Cerebellar cortex (tissue), 1 donor: Measurements from ENCODE around the gene VEGFB.

Source experiments
- DNase-seq: peaks from one replicate; pipeline ENCODE4 v3.0.0-alpha.2; 2015; ENCODE audit warnings: low spot score

The VEGFB gene, protein sequence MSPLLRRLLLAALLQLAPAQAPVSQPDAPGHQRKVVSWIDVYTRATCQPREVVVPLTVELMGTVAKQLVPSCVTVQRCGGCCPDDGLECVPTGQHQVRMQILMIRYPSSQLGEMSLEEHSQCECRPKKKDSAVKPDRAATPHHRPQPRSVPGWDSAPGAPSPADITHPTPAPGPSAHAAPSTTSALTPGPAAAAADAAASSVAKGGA

DNA sequence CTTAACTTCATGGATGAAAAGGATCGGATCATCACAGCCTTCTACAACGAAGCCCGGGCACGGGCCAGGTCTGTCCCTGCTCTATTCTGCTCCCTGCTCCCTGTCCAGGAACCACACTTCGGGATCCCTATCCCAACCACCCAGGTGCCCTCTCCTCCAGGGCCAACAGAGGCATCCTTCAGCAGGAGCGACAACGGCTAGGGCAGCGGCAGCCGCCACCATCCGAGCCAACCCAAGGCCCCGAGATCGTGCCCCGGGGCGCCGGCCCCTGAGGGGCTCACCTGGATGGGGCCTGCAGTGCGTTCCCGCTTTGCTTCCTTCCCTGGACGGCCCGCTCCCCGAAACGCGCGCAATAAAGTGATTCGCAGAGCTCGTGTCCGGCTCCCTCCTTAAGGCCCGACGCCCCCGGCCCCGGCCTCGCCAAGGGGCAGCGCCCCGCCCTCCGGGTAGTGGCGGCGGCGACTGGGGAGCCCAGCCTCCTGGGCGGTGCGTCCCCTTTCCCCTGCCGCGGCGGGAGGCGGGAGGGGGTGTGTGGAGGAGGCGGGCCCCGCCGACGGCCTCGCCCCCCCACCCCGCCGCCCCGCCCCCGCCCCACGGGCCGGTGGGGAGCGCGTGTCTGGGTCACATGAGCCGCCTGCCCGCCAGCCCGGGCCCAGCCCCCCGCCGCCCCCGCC, at the start of gene VEGFB:
Gene VEGFB (plus strand): TSS at position 672 of the 674 bp plus-strand sequence. CDS start 250 bp downstream, outside the sequence.
- no peak for DNase-seq

DNA sequence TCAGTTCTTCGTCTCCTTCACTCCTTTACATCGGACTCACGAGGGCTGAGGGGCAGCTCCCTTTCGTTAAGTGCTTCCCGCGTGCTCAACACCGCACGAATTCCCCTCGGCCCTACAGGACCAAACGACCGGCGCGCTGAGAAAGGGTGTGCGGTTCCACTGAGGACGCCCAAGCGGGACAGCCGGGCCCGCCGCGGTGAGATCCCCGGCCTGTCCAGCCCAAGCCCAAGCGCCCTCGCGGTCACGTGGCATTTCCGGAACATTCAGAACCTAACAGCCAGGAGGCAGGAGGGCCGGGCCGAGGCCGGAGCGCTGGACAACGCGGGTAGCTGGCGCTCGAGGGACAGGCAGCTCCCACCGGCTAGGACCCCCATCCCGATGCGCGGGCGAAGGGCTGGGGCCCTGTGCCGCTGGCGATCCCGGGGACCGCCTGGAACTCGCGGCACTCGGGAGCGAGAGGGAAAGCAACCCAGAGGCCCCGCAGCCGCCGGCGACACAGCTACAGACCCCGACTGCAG, 49.1 kb upstream of the VEGFB start:
- peak; percentile 80 for DNase-seq

DNA sequence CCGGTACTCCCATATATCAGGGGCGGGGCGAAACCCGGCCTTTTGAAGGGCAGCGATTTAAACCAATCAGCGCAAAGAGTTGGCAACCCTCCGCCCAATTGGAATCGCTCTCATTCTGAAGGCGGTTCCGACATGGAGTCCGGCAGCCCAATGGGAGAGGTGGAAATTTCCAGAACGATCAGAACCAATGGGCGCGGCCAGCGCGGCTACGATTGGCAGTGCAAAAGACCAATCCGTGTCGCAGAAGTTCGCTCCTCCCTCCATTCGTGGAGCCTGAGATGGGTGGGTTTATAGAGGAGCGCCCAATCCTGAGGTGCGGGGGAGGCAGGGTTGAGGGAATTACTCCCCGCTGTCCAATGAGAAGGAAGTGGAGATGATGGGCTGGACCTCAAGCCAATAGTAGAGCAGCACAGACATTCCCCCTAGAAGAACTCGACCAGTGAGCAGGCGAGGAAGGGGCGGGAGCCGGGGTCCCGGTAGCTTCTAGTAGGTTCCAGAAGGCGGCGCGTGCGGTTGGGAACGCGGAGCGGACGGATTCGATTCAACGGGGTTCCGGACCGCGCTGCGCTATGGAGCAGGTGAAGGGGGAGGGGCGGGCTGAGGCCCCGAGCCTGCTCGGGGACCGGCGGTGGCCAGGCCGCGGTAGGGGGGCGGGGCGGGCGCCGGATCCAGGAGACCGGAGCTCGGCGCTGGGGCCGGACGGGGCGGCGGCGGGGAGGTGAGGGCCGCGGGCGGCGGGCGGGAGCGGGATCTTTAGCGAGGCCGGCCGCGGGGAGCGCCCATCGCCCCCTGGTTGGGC, 48.5 kb upstream of the VEGFB start, which contains the start of gene STIP1:
Gene STIP1 (plus strand): TSS at position 479 of the 799 bp plus-strand sequence. CDS start 91 bp downstream, at position 570.
- DNase-seq = peak; percentile 100

DNA sequence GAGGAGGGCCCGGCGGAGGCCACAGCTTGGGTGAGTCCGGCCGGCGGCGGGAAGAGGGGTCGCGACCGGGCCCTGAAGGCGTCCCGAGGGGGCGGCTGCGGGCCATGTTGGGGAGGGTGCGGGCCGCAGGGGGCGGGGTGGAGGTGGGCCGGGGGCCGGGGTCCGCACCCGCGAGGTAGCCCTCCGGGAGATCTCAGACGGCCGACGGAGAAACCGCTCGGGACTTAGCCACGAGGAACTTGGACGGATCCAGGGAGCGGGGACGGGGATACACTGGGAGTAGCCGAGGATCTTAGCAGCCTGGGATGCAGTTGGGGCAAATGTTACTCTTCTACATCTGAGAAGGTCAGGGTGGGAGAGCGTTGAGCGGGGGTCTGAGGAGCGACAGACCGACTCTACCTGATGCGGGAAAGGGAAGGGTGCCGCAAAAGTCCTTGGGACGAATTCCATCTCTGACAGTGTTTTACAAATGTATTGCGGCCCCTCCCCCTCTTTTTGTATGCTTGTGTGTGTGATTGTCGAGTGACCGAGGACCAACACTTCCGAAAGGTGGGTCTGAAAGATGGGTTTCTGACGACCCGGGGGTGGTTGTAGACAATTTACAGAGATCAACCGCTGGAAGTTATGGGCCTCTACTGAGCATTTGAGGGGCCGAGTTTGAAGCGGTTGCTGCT, 47.8 kb upstream of the VEGFB start:
- DNase-seq = no peak

DNA sequence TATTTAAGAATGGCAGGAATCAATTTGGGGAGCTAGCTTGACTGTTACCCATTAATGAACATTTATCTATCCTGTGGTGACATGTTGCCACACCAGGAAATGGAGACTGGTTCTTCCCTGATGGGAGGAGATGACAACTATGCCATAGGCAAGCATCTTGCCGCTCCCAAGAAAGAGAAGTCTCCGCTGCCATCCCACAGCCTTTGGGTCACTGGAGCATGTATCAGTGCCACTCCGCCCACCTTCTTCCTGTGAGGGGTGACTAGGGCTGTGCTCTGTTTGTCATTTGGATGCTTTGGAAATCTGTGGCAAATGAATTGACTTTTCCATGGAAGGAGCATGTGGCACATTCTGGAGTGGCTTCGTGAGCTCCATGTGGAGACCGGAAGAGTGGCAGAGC, 42.0 kb upstream of the VEGFB start:
- DNase-seq = no peak

DNA sequence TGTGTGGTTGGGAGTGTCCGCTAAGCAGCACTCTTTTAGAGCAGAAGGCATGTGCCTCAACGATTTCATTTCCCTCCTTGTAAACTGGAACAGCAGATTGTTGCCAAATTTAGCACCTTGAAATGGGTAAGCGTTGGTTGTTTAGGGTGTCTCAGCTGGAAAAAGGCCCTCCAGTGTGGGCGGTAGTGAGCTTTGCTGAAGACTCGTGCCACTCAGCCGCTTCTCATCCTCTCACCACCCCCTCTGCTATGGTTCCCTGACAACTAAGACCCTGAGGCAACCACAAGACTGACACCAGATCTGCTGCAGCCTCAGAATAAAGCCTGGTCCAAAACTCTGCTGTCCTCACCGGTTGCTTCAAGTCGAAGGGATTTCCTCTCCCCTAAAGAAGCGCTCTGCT, 37.8 kb upstream of the VEGFB start:
- no peak for DNase-seq

DNA sequence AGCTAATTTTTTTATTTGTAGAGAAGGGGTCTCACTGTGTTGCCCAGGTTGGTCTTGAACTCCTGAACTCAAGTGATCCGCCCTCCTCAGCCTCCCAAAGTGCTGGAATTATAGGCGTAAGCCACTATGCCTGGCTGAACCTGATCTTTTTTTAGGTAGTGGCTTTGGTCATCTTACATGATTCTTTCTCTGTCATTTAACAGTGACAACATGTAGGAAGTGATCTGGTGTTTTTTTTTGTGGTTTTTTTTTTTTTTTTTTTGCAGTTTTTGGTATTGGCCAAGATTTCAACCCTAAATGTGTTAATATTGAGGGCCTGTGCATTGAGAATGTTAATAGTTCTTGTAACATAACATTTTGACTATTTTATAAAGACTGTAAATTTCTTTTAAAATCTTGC, 35.9 kb upstream of the VEGFB start:
- DNase-seq = no peak

DNA sequence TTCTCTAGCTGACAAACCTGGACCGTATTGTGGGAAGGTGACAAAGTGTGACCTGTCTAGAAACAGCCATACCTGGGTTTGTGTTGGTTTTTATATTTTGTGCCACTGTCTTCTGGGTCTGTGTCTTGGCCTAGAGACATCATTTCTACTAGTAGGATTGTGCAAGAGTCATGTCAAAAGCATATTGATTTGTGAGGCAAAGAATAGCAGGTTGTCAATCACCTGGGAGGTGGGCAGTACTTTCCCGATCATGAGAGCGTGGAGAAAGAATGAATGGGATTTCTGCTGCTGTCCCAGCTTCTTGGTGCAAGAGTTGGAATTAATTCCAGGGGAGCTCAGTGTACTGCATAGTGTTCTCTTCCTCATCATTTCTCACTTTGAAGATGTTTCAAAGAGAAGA, 32.8 kb upstream of the VEGFB start:
- no peak for DNase-seq

DNA sequence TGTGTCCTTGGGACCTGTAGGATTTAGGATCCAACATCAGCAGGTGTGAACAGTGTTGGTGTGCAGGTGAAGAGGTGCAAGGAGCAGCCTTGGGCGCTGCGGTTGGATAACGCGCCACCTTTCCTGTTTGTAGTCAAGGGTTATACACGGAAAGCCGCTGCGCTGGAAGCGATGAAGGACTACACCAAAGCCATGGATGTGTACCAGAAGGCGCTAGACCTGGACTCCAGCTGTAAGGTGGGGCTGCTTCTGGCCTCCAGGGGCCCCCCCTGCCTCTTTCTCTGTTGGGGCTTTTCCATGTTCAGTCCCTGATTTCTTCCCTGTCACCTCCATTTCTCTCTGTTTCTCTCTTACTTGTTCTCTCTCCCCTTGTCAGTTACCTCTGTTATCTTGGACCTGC, 31.4 kb upstream of the VEGFB start:
- no peak for DNase-seq

DNA sequence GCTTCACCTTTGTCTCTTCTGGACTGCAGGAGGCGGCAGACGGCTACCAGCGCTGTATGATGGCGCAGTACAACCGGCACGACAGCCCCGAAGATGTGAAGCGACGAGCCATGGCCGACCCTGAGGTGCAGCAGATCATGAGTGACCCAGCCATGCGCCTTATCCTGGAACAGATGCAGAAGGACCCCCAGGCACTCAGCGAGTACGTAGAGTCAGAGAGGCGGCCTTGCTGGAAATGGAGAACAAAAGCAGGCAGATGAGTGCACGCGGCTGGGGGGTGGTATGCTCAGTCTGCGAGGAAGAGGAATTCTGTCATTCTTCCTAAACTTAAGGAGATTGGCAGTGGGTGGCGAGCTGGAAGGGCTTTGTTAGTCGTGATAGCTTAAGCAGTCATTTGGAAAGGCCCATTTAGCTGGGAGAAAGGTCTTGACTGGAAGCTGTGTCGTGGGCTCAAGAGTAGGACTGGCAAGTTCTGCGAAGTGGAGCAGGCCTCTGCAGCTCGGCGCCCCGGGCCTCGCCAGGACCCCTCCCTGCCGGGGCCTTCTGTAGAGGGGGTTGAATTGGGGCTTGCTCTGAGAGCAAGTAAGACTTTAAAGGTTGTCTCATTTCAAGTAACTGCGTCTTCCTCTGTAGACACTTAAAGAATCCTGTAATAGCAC, 30.8 kb upstream of the VEGFB start:
- no peak for DNase-seq

DNA sequence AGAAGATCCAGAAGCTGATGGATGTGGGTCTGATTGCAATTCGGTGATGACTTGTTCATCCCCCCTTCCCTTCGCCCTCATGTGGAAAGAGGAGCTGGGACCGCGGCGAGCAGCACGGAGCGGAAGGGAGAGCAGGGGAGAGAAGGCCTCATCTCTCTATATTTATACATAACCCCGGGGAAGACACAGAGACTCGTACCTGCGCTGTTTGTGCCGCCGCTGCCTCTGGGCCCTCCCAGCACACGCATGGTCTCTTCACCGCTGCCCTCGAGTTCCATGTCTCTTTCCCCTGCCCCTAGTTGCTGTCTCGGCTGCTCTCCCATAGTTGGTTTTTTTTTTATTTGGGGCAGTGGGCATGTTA, 30.3 kb upstream of the VEGFB start:
- no peak for DNase-seq

DNA sequence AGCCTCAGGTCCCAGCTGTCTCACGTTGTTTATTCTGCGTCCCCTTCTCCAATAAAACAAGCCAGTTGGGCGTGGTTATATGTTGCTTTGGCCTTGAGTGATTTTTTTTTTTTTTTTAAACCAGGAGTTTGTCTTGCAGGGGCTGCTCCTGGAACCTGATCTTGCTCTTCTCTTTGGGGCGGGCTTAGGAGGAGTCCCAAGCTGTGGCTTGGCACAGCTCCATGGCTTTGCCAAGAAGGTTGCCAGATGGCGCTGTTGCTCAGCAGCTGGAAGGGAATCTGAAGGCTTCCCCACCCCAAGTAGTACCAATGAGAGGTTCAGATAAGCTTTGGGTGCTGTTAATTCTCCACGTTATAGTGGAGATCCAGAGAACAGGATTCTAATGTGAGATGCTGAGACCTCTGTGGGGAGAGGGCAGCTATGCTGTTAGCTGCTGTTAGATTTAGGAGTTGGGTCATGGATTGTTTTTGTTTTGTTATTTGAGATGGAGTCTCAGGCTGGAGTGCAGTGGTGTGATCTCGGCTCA, 29.9 kb upstream of the VEGFB start:
- DNase-seq = peak; percentile 91

DNA sequence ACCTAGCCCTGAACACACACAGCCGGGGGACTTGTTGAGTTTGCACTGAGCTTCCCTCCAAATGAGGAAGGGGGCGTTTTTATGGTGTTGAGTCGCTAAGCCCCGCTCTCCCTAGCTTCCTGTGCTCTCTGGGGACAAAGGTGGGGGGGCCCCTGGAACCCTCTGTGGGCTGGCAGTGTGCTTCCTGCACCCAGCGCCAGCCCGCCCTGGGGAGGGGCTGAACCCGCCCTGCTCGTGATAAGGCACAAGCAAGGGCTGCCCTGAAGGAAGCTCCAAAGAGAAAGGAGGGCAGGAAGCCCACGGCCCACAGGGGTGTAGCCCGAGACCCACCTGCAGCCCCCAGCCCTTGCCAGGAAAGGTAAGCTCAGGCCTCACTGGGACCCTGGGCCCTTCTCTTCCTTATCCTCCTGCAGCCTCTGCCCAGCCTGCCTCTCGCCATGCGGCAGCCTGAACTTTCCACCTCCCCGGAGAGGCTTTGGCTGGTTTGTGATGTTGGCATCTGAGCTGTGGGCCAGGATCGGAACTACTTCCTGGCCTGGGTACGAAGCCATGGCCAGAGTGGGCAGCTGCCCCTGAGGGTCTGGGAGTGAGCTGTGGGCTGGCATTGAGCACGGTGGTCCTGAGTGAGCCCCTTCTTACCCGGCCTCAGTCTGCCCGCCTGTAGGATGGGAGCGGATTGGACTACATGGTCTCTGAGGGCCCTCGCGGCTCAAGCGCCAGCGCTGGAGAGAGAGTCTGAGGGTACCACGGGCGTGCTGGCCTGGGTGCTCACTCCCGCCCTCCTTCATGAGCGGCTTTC, 27.7 kb upstream of the VEGFB start, which contains the start of gene FERMT3:
Gene FERMT3 (plus strand): TSS at position 265 of the 799 bp plus-strand sequence. CDS start 644 bp downstream, outside the sequence.
- no peak for DNase-seq

DNA sequence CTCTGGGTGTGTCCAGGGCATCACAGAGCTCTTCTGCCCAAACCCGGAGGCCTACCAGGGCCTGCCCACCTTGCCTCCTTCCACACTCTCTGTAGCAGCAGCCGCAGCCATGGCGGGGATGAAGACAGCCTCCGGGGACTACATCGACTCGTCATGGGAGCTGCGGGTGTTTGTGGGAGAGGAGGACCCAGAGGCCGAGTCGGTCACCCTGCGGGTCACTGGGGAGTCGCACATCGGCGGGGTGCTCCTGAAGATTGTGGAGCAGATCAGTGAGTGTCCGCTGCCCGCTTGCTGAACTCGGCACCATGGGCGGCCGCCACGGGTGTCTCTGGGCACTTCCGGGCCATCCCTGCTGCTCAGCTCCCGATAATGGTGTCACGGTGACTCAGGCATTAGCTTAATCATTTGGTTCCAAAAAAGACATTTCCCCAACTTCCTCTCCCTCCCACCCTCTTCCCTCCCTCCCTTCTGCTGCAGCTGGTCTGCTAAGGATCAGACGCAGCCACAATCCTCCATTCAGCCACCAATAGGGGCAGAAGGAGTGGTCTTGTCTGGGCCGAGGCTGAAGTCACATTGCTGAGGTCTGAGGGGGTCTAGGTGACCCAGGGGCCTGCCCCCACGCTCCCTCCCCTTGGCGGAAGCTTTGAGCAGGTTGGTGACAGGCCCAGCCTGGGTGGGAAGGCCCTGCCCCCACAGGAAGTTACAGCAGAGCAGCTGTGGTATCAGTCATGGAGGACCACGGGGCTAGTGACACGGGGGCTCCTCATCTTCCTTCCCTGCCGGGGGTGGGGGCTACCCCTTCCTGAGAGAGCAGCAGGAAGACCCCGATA, 26.9 kb upstream of the VEGFB start:
- no peak for DNase-seq

DNA sequence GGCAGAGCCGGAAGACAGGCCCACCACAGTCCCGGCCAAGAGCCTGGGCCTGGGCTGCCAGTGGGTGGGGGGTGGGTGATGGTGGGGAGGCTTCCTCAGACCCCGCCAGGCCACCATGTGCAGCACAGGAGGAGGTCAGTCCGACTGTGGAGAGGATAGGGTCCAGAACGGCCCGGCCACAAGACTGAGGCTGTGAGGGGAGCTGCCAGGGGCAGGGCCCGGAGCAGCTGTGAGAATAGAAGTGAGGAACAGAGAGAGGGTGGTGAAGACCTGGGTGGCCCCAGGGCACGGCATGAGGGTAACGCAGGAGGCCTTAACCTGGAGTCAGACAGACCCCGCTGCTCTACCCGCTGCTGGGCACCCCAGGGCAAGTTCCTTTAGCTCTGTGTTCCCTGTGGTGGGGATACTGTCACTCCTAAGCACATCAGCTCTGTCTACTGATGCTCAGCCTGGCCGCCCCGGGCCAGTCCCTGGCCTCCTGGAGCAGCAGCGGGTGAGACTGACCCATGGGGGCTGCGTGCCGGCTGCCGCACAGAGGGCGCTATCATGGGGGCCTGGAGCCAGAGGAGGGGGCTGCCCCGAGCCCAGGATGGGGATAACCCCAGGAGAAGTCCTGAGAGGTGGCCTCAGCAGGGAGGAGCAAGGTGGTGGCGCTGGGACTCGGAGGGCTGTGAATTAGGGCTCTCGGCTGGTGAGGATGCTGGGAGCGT, 26.1 kb upstream of the VEGFB start:
- DNase-seq = no peak

DNA sequence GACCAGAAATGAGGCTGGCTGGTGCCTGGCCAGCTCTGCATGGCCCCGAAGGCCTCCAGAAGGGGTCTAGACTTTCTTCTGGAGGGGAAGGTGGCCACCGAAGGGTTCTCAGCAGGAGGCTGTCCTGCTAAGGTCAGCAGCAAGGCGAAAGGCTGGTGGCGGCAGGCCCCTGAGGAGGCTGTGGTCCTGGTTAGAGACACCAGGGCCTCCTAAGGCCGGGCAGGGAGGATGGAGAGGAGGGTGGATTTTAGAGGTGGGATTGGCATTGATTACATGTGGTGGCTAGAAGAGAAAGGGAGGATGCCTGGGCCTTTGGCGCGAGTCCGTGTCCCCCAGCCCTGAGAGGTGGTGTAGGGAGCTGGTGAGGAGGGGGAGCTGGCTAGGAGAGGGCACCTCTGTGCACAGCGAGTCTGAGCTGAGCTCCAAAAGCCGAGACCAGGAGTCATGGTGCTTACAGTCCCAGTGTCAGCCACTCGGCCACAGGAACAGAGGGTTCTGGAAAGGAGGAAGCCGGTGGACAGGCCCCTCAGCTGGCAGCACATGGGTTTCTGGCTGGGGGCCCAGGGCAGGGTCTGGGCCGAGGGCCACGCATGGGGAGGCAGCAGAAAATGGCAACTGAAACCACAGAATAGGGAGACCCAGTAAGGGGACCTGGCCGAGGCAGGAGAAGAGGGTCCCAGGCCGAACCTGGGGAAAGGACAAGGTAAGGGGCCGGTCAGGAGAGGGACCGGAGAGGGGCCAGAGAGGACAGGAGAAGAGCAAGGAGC, 25.4 kb upstream of the VEGFB start:
- DNase-seq = no peak

DNA sequence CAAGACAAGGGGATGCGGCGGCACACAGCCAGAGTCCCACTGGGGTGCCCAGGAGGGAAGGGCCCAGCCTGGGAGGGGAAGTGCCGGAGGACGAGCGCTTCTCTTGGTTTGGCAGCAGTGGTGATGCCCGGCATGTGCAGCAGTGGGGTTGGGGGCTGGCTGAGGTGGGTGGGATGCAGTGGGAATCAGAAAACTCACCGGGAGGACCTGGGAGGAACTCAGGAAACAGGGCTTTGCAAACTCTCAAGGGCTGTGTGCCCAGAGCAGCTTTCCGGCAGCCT, 24.9 kb upstream of the VEGFB start:
- DNase-seq = no peak

DNA sequence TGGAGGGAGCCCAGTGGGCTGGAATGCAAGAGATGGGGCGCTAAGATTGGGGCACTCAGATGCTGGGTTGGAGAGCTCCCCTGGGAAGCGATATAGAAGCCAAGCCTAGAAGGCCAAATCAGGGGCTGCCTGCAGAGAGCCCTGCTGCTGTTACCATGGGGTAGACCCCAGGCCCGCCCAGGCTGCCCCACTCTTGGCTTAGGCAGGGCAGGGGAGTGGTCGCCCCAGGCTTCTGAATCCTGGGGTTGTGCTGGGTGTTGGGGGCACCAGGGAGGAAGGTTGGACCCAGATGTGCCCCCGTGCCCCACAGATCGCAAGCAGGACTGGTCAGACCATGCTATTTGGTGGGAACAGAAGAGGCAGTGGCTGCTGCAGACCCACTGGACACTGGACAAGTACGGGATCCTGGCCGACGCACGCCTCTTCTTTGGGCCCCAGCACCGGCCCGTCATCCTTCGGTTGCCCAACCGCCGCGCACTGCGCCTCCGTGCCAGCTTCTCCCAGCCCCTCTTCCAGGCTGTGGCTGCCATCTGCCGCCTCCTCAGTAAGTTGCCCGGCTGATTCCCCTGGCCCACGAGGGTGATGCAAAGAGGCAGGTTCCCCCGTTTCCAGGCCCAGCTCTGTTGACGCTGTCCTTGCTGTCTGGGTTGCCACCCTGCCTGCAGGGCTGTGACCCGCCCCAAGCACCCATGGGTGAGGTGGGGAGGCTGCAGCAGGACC, 23.9 kb upstream of the VEGFB start:
- peak; percentile 55 for DNase-seq
